Measurements from ENCODE around the gene TSPAN13.

DNA sequence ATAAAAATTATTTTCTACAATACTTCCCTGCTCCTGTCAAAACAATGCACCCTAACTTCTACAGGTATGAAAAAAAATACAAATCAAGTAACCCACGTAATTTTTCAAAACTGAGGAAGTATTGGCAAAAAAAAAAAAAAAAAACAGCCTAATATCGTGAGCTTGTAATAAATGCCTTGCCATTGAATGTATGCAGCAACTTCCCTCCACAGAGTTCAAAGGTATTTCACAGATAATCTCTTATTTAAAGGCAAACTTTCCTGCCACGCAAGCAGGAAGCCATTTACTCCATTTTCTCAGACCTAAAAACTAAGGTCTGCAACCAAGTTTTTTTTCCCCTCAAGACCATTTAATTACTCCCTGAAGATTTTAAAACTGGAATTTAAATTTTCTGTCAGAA lies 51.9 kb downstream of the TSPAN13 start:
- TF ChIP-seq EP300 (IDR thresholded peaks at IDR 0.05), result no peak
- TF ChIP-seq, protein P1, sequence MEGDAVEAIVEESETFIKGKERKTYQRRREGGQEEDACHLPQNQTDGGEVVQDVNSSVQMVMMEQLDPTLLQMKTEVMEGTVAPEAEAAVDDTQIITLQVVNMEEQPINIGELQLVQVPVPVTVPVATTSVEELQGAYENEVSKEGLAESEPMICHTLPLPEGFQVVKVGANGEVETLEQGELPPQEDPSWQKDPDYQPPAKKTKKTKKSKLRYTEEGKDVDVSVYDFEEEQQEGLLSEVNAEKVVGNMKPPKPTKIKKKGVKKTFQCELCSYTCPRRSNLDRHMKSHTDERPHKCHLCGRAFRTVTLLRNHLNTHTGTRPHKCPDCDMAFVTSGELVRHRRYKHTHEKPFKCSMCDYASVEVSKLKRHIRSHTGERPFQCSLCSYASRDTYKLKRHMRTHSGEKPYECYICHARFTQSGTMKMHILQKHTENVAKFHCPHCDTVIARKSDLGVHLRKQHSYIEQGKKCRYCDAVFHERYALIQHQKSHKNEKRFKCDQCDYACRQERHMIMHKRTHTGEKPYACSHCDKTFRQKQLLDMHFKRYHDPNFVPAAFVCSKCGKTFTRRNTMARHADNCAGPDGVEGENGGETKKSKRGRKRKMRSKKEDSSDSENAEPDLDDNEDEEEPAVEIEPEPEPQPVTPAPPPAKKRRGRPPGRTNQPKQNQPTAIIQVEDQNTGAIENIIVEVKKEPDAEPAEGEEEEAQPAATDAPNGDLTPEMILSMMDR (IDR thresholded peaks at IDR 0.05), result no peak
